T-helper 1 cell treated with Interleukin-12 subunit alpha and Interleukin-12 subunit beta and Interleukin-4 antibody, amounts not matched to agents 30 μg/mL and 1 μg/mL, for 36 hours (primary cell): Measurements from ENCODE around the gene LIMCH1.

Experiments
- H3K27ac Mint-ChIP-seq: one replicate; pipeline ENCODE4 v1.8.0; 2021; ENCODE audit warnings: mild to moderate bottlenecking, mixed read lengths
- H3K27me3 Mint-ChIP-seq: one replicate; pipeline ENCODE4 v1.8.0; 2021; ENCODE audit warnings: low read depth, mixed read lengths
- H3K36me3 Mint-ChIP-seq: one replicate; pipeline ENCODE4 v1.8.0; 2021; ENCODE audit warnings: low read depth, mixed read lengths
- H3K4me1 Mint-ChIP-seq: one replicate; pipeline ENCODE4 v1.8.0; 2021; ENCODE audit warnings: low read depth, mixed read lengths
- H3K4me3 Mint-ChIP-seq: one replicate; pipeline ENCODE4 v1.8.0; 2021; ENCODE audit warnings: mild to moderate bottlenecking, moderate library complexity, mixed read lengths
- H3K9me3 Mint-ChIP-seq: one replicate; pipeline ENCODE4 v1.8.0; 2021; ENCODE audit warnings: mixed read lengths

Gene LIMCH1

DNA sequence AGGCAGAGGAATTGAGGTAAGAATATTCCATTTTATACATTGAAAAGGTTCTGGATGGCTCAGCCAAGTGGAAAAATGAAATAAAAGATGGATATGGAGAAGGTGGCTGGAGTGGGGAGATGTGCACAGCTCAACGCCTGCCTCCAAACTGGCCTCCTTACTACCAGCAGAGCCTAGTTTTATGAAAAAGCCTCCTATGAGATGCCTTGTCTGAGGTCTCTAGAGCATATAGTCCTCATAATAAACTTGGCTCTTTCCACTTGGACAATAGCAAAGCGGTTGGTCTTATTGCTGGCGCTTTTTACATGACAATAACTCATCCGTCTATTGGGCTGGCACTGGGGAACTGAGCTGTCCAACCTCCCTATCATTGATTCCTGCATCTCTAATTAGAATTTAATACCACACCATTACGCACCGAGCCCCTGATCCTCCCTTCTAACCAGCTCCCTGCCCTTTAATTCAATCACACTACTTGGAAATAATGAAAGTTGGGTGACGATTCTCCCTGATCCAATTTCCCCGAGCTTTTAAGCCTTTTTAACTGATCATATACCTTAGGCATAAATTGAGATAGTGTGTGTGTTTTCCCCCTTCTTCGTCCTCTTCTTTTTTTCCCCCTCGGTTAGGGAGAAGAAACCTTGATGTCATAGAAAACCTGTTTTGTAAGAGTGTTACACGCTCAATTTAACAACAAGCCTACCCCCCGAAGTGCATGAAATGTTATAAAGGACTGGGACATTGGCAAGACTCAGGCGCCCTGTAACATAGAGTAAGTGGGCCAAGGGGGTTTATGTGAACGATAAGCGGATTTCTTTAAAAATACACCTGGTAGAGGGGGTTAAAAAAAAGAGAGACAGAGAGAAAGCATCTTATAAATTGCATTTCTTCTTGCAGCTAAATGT, 210.9 kb downstream of the LIMCH1 start, which contains the start of gene PHOX2B:
PHOX2B (minus strand) TSS at position 155 of the 905 bp plus-strand sequence; CDS start at position 40, 115 bp downstream.
- Mint-ChIP-seq H3K4me1 (no peaks in the 10 kb centered on the region), H3K27me3 (peaks cover 92% of the 10 kb centered on the region), H3K27ac (peak within 1 kb of the TSS; percentile 49), H3K9me3 (peaks cover 12% of the 10 kb centered on the region), H3K36me3 (no peaks in the 10 kb centered on the region), H3K4me3 (no peak within 1 kb of the TSS)

GRCh38 chr4:41749631-41750039, 211.7 kb downstream of the LIMCH1 start:
- Mint-ChIP-seq H3K27ac (no peak overlapping the region), H3K36me3 (no peaks in the 10 kb centered on the region), H3K27me3 (peaks cover 87% of the 10 kb centered on the region), H3K4me1 (no peaks in the 10 kb centered on the region), H3K9me3 (peaks cover 5% of the 10 kb centered on the region), H3K4me3 (no peak overlapping the region)
